HepG2 (cell line): ENCODE data around the gene IL2RA.

ENCODE experiments used
- PHF5A ChIP-seq: IDR thresholded peaks from one replicate; pipeline ENCODE4 v1.6.1; 2018; ENCODE audit warnings: low read depth, missing genetic modification reagents; ENCODE audit not compliant: unreplicated experiment
- ZNF274 ChIP-seq: sonication (generic); formaldehyde crosslinking; IDR thresholded peaks from 2 replicates; pipeline ENCODE4 v1.5.1; 2020; ENCODE audit warnings: mild to moderate bottlenecking, missing genetic modification reagents
- ZNF292 ChIP-seq: sonication (generic); formaldehyde crosslinking; IDR thresholded peaks from 2 replicates; pipeline ENCODE4 v1.8.1; 2022; ENCODE audit warnings: mild to moderate bottlenecking, low read depth, missing genetic modification reagents, borderline replicate concordance
- TF ChIP-seq, protein P1 (sequence below): sonication (generic); formaldehyde crosslinking; IDR thresholded peaks from 2 replicates; pipeline ENCODE4 v1.5.0; 2020; ENCODE audit warnings: mild to moderate bottlenecking, missing genetic modification reagents, moderate library complexity
- TF ChIP-seq, protein P2 (sequence below): sonication (generic); formaldehyde crosslinking; conservative IDR thresholded peaks from 2 replicates; pipeline ENCODE4 v1.4.0; 2020; ENCODE audit warnings: missing genetic modification reagents
- TF ChIP-seq, protein P3 (sequence below): sonication (generic); formaldehyde crosslinking; IDR thresholded peaks from 2 replicates; pipeline ENCODE4; 2020; ENCODE audit warnings: missing genetic modification reagents, mild to moderate bottlenecking, borderline replicate concordance

DNA sequence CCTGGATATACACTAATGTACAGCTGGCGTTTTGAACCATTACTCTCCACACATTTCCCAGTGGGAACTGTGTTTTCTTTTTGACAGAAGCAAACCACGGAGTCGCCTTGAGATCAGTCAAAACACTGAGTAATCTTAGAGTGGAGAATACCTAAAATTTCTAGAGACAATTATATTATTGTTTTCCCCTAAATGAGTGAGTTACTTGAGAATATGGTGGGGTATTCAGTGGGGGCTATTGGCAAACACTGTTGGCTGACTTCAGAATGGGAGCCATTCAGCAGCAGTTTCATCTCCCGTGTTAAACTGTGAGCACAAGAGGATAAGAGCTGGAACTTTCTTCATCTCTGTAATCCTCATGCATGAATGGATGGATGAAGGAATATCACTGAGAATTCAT, 6.2 kb downstream of the IL2RA start:
- TF ChIP-seq, protein P1, sequence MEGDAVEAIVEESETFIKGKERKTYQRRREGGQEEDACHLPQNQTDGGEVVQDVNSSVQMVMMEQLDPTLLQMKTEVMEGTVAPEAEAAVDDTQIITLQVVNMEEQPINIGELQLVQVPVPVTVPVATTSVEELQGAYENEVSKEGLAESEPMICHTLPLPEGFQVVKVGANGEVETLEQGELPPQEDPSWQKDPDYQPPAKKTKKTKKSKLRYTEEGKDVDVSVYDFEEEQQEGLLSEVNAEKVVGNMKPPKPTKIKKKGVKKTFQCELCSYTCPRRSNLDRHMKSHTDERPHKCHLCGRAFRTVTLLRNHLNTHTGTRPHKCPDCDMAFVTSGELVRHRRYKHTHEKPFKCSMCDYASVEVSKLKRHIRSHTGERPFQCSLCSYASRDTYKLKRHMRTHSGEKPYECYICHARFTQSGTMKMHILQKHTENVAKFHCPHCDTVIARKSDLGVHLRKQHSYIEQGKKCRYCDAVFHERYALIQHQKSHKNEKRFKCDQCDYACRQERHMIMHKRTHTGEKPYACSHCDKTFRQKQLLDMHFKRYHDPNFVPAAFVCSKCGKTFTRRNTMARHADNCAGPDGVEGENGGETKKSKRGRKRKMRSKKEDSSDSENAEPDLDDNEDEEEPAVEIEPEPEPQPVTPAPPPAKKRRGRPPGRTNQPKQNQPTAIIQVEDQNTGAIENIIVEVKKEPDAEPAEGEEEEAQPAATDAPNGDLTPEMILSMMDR: no peak
- TF ChIP-seq, protein P2, sequence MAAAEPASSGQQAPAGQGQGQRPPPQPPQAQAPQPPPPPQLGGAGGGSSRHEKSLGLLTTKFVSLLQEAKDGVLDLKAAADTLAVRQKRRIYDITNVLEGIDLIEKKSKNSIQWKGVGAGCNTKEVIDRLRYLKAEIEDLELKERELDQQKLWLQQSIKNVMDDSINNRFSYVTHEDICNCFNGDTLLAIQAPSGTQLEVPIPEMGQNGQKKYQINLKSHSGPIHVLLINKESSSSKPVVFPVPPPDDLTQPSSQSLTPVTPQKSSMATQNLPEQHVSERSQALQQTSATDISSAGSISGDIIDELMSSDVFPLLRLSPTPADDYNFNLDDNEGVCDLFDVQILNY (CRISPR knock-in tag): no peak
- TF ChIP-seq ZNF274 (no peak), ZNF292 (CRISPR knock-in tag) (no peak), PHF5A (no peak)
- TF ChIP-seq, protein P3, sequence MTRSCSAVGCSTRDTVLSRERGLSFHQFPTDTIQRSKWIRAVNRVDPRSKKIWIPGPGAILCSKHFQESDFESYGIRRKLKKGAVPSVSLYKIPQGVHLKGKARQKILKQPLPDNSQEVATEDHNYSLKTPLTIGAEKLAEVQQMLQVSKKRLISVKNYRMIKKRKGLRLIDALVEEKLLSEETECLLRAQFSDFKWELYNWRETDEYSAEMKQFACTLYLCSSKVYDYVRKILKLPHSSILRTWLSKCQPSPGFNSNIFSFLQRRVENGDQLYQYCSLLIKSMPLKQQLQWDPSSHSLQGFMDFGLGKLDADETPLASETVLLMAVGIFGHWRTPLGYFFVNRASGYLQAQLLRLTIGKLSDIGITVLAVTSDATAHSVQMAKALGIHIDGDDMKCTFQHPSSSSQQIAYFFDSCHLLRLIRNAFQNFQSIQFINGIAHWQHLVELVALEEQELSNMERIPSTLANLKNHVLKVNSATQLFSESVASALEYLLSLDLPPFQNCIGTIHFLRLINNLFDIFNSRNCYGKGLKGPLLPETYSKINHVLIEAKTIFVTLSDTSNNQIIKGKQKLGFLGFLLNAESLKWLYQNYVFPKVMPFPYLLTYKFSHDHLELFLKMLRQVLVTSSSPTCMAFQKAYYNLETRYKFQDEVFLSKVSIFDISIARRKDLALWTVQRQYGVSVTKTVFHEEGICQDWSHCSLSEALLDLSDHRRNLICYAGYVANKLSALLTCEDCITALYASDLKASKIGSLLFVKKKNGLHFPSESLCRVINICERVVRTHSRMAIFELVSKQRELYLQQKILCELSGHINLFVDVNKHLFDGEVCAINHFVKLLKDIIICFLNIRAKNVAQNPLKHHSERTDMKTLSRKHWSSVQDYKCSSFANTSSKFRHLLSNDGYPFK (CRISPR knock-in tag): no peak
